ENCODE measurements around the gene AGTPBP1. TPM values are rescaled to one million over a fixed set of nuclear protein-coding genes. Genes with fewer than 3 reads are reported as not detected.

Gene AGTPBP1
- total and polyA plus RNA-seq, 2 donors from 2014 or later, result 4.1 to 25.8 TPM

DNA sequence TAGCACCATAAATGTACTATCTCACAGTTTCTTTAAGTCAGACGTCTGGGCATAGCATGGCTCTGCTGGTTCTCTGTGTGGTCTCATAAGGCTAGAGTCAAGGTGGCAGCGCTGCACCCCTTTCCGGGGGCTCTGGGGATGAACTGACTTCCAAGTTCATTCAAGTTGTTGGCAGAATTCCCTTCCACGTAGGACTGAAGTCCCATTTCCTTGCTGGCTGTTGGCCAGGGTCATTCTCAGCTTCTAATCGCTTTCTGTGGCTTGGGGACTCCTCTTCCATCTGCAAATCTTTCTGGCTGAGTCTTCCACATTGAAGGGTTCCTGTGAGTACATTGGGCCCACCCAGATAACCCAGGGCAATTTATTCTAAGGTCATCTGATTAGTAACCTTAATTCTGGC is 211.0 kb downstream of the AGTPBP1 start:
- no peak overlapping the region for H3K27ac ChIP-seq (ENCODE audit: low read depth in 2 of 2, low read length in 2 of 2)

DNA sequence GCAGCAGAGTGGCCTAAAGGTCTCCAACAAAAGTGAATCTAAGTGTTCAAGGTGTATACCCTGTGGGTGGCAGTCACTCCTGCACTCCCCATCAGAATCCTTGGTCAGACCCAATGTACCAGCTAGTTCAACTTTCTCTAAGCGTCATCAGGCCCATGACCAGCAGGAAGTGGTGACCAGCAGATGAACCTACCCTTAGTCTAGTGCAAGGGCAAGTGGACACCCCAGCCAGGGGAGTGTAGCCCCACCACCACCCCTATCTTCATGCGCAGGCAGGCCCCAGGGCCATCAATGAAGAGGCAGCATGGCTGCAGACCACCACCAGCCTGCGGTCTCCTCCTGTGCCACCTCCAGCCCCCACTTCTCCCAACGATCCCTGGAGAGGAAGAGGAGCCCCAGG is 213.1 kb downstream of the AGTPBP1 start:
- H3K9ac ChIP-seq (ENCODE audit: low read length in 3 of 3), result no peak overlapping the region
- H3K36me3 ChIP-seq (ENCODE audit: control insufficient read depth in 2 of 3, insufficient read depth in 3 of 3, low read length in 3 of 3), result no peaks in the 10 kb centered on the region
- FAIRE-seq (no peak), DNase-seq (no peak)
- no peaks in the 10 kb centered on the region for H3K4me1 ChIP-seq (ENCODE audit: control insufficient read depth in 2 of 3, insufficient read depth in 2 of 3, low read depth in 1 of 3, low read length in 3 of 3)
- TF ChIP-seq, protein P1, sequence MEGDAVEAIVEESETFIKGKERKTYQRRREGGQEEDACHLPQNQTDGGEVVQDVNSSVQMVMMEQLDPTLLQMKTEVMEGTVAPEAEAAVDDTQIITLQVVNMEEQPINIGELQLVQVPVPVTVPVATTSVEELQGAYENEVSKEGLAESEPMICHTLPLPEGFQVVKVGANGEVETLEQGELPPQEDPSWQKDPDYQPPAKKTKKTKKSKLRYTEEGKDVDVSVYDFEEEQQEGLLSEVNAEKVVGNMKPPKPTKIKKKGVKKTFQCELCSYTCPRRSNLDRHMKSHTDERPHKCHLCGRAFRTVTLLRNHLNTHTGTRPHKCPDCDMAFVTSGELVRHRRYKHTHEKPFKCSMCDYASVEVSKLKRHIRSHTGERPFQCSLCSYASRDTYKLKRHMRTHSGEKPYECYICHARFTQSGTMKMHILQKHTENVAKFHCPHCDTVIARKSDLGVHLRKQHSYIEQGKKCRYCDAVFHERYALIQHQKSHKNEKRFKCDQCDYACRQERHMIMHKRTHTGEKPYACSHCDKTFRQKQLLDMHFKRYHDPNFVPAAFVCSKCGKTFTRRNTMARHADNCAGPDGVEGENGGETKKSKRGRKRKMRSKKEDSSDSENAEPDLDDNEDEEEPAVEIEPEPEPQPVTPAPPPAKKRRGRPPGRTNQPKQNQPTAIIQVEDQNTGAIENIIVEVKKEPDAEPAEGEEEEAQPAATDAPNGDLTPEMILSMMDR (IDR thresholded peaks at IDR 0.05; ENCODE audit: borderline replicate concordance, extremely low read depth, insufficient read depth), result no peak
- peak overlapping the region in 1 of 2 donors; percentile 82 for H3K27ac ChIP-seq (ENCODE audit: low read depth in 2 of 2, low read length in 2 of 2)
- no peaks in the 10 kb centered on the region for H3K27me3 ChIP-seq (ENCODE audit: control insufficient read depth, insufficient read depth, low read length)
- intact Hi-C loops (cut with DNase I), result no loop called here
- no peak overlapping the region for H3K4me3 ChIP-seq (ENCODE audit: low read length in 3 of 3)
- H3K9me3 ChIP-seq (ENCODE audit: control insufficient read depth in 2 of 3, insufficient read depth in 1 of 3, low read length in 3 of 3), result no peaks in the 10 kb centered on the region

More for the DNA sequence above, 211.0 kb downstream of the AGTPBP1 start:
- H3K9ac ChIP-seq (ENCODE audit: low read length in 3 of 3), result no peak overlapping the region
- no peaks in the 10 kb centered on the region for H3K4me1 ChIP-seq (ENCODE audit: control insufficient read depth in 2 of 3, insufficient read depth in 2 of 3, low read depth in 1 of 3, low read length in 3 of 3)
- TF ChIP-seq, protein P1 (IDR thresholded peaks at IDR 0.05; ENCODE audit: borderline replicate concordance, extremely low read depth, insufficient read depth), result no peak
- H3K36me3 ChIP-seq (ENCODE audit: control insufficient read depth in 2 of 3, insufficient read depth in 3 of 3, low read length in 3 of 3), result no peaks in the 10 kb centered on the region
- H3K27me3 ChIP-seq (ENCODE audit: control insufficient read depth, insufficient read depth, low read length), result no peaks in the 10 kb centered on the region
- DNase-seq (peak in 1 of 5 donors; percentile 37), FAIRE-seq (no peak)
- intact Hi-C loops (cut with DNase I), result no loop called here
- H3K9me3 ChIP-seq (ENCODE audit: control insufficient read depth in 2 of 3, insufficient read depth in 1 of 3, low read length in 3 of 3), result no peaks in the 10 kb centered on the region
- H3K4me3 ChIP-seq (ENCODE audit: low read length in 3 of 3), result no peak overlapping the region

GRCh38 chr9:85528142-85528541 is 213.6 kb downstream of the AGTPBP1 start:
- H3K4me1 ChIP-seq (ENCODE audit: control insufficient read depth in 2 of 3, insufficient read depth in 2 of 3, low read depth in 1 of 3, low read length in 3 of 3), result no peaks in the 10 kb centered on the region
- no peak for DNase-seq
- no peak for FAIRE-seq
- no peaks in the 10 kb centered on the region for H3K9me3 ChIP-seq (ENCODE audit: control insufficient read depth in 2 of 3, insufficient read depth in 1 of 3, low read length in 3 of 3)
- H3K36me3 ChIP-seq (ENCODE audit: control insufficient read depth in 2 of 3, insufficient read depth in 3 of 3, low read length in 3 of 3), result no peaks in the 10 kb centered on the region
- peak overlapping the region; percentile 10 to 82 for H3K27ac ChIP-seq (ENCODE audit: low read depth in 2 of 2, low read length in 2 of 2)
- no peaks in the 10 kb centered on the region for H3K27me3 ChIP-seq (ENCODE audit: control insufficient read depth, insufficient read depth, low read length)
- intact Hi-C loops (cut with DNase I), result no loop called here
- TF ChIP-seq, protein P1 (IDR thresholded peaks at IDR 0.05; ENCODE audit: borderline replicate concordance, extremely low read depth, insufficient read depth), result no peak
- no peak overlapping the region for H3K9ac ChIP-seq (ENCODE audit: low read length in 3 of 3)
- no peak overlapping the region for H3K4me3 ChIP-seq (ENCODE audit: low read length in 3 of 3)
